ENCODE data around the gene ACBD6. TPM values are rescaled to one million over a fixed set of nuclear protein-coding genes. Genes with fewer than 3 reads are reported as not detected.

Gene ACBD6
- total and polyA plus RNA-seq, 2 of the 4 experiments (the other 2 are of a cell fraction): 52.5 to 59.1 TPM

GRCh38 chr1:180301135-180301742, 201.1 kb downstream of the ACBD6 start:
- peaks cover 8 to 24% of the 10 kb centered on the region in 2 experiments; a peak in 3 of 4 replicates for H3K79me1 ChIP-seq (ENCODE audit: low read depth in 1 of 2, low read length in 2 of 2)
- no peak overlapping the region for H2AK9ac ChIP-seq (replicated peaks; ENCODE audit: low read depth, low read length, poor library complexity)
- no peak overlapping the region for H2BK120ac ChIP-seq (ENCODE audit: low read depth, low read length)
- H3K23ac ChIP-seq (ENCODE audit: low read depth, low read length): no peak overlapping the region
- no peak overlapping the region for H4K8ac ChIP-seq (ENCODE audit: low read depth in 2 of 2, low read length in 2 of 2)
- BruUV-seq (replicated peaks): no TSS peak
- DNase-seq (peak; percentile 72), ATAC-seq (ENCODE audit: low read depth) (peak; percentile 89)
- no peak overlapping the region for H2BK15ac ChIP-seq (ENCODE audit: low read depth, low read length)
- no peaks in the 10 kb centered on the region; the same call in 1 of the 2 replicates for H3K36me3 ChIP-seq (ENCODE audit: control insufficient read depth, insufficient read depth, low read length)
- no peak overlapping the region; the same call in 1 of the 2 replicates for H3K4me2 ChIP-seq (ENCODE audit: low read depth, low read length)
- TF ChIP-seq NFE2L2 (IDR thresholded peaks at IDR 0.05; ENCODE audit: low read depth, low read length) (no peak), MAFK (IDR thresholded peaks at IDR 0.05; ENCODE audit: low read depth, low read length) (0 out of 2 replicates have a peak, but pooled peaks have one; percentile 21), MAZ (IDR thresholded peaks at IDR 0.05; ENCODE audit: borderline replicate concordance, low read depth, low read length) (no peak)
- no peak overlapping the region for H2BK20ac ChIP-seq (ENCODE audit: low read depth, low read length)
- H3K9ac ChIP-seq (ENCODE audit: low read depth, low read length): no peak overlapping the region
- no CpG with 5 or more reads among the region's 2 CpGs for WGBS, 2 experiments (ENCODE audit: extremely low coverage in 2 of 2, insufficient read length in 1 of 2)
- no peak overlapping the region for H2BK5ac ChIP-seq (ENCODE audit: low read depth, low read length, poor library complexity, severe bottlenecking)
- no peak overlapping the region for H3K4me3 ChIP-seq (ENCODE audit: insufficient read depth, low read depth, low read length)
- no peak overlapping the region for H4K91ac ChIP-seq (ENCODE audit: insufficient read depth, low read depth, low read length)
- no peaks in the 10 kb centered on the region for H3K9me3 ChIP-seq (ENCODE audit: control insufficient read depth, insufficient read depth, low read length)
- H3K4ac ChIP-seq (ENCODE audit: low read depth, low read length): no peak overlapping the region
- H3K56ac ChIP-seq (ENCODE audit: extremely low read depth, insufficient read depth, low read length): no peak overlapping the region
- H3K4me1 ChIP-seq (ENCODE audit: control insufficient read depth, insufficient read depth, low read length): peaks cover 4% of the 10 kb centered on the region; the same call in 1 of the 2 replicates
- no peak overlapping the region for H3K14ac ChIP-seq (replicated peaks; ENCODE audit: low read depth, low read length)
- intact Hi-C loops (cut with micrococcal nuclease) (no loop called here), in situ Hi-C loops (cut with MboI; ENCODE audit: low sequenced_read_pairs) (no loop called here), dilution Hi-C loops (cut with HindIII; ENCODE audit: low sequenced_read_pairs, unreplicated experiment) (no loop called here)
- H3K27ac ChIP-seq (ENCODE audit: insufficient read depth, low read length): no peak overlapping the region
- ChIA-PET POLR2A (ENCODE audit: unreplicated experiment) (no interaction called here), CTCF (no interaction called here)
- H2AK5ac ChIP-seq (ENCODE audit: low read depth, low read length): no peak overlapping the region
- no peaks in the 10 kb centered on the region for H3K27me3 ChIP-seq (ENCODE audit: control insufficient read depth, insufficient read depth, low read length)
- H3K9me1 ChIP-seq (ENCODE audit: insufficient read depth, low read length): 0 out of 2 replicates have a peak, but pooled peaks cover 2% of the 10 kb centered on the region
- H3K18ac ChIP-seq (ENCODE audit: low read depth, low read length): no peak overlapping the region
- H4K5ac ChIP-seq (ENCODE audit: low read depth, low read length): no peak overlapping the region
- no peak overlapping the region for H2AFZ ChIP-seq (replicated peaks; ENCODE audit: low read length, poor library complexity)
- peaks cover 7% of the 10 kb centered on the region; the same call in 1 of the 2 replicates for H4K20me1 ChIP-seq (ENCODE audit: insufficient read depth, low read length)
